ENCODE measurements around the gene SETD4. TPM values are rescaled to one million over a fixed set of nuclear protein-coding genes. Genes with fewer than 3 reads are reported as not detected.

SETD4 gene
- total and polyA plus RNA-seq, 2 donors (not counting 1 experiment from before 2014, with no cell fraction given), result 15.1 to 48.5 TPM

DNA sequence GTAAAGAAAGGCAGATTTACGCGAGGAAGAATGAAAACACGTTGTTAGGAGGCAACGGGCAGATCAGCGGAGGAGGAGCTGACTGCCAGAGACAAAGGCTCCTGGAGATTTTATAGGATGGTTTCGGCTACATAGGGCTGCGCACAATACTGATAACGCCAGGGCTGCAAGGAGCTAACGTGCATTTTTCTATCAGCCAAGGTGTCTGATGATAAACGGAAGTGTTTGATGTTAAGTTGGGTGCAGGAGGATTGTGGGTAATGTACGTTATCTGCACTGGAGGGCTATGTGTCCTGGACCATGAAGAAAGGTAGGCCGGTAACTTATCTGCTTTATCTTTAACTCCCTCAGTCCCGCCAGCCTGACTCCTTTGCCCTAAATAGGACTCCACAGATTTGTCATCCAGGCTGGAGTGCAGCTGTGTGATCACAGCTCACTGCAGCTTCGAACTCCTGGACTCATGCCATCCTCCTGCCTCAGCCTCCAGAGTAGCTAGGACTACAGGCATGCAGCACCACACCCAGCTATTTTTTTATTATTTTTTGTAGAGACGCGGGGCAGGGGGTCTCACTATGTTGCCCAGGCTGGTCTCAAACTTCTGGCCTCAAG lies 29.6 kb downstream of the SETD4 start:
- H3K27me3 Mint-ChIP-seq, result no peaks in the 10 kb centered on the region
- POLR2A ChIA-PET, result interaction anchor here (0.7 kb wide), 1 partner anchor 1197 kb away, joined by 3 read pairs; no protein-coding TSS in a partner anchor
- H3K79me2 ChIP-seq (ENCODE audit: control insufficient read depth, insufficient read depth, low read length), result no peaks in the 10 kb centered on the region
- ATAC-seq (ENCODE audit: low read depth), result no peak
- H3K27ac ChIP-seq (ENCODE audit: low read length in 2 of 2), result no peak overlapping the region
- peaks cover 0 to 6% of the 10 kb centered on the region in 2 donors for H3K4me1 ChIP-seq (ENCODE audit: control insufficient read depth in 2 of 2, insufficient read depth in 2 of 2, low read length in 2 of 2)
- no peak overlapping the region for H3K4me3 Mint-ChIP-seq
- CTCF ChIA-PET, result interaction anchor here (0.5 to 5.0 kb wide), 8 partner anchors 9 to 1339 kb away, joined by 3 to 44 read pairs (median 4); no protein-coding TSS in a partner anchor
- no peak overlapping the region for H3K4me3 ChIP-seq (ENCODE audit: control extremely low read depth in 1 of 5, extremely low read depth in 1 of 5, insufficient read depth in 1 of 5, low read depth in 2 of 5, low read length in 4 of 5)
- H3K36me3 ChIP-seq (replicated peaks in 1 of 2; ENCODE audit: control extremely low read depth in 1 of 2, control insufficient read depth in 1 of 2, extremely low read depth in 1 of 2, insufficient read depth in 2 of 2, low read length in 1 of 2), result peaks cover 0 to 11% of the 10 kb centered on the region in 2 experiments
- no peak overlapping the region for H2AFZ ChIP-seq (ENCODE audit: insufficient read depth, low read depth, low read length, poor library complexity, severe bottlenecking)
- H3K9me3 ChIP-seq (ENCODE audit: control extremely low read depth in 1 of 3, control insufficient read depth in 2 of 3, insufficient read depth in 1 of 3, low read length in 2 of 3), result no peaks in the 10 kb centered on the region
- H3K27ac Mint-ChIP-seq, result no peak overlapping the region
- 96% methylated on average over 13 of the region's 16 CpGs for WGBS (ENCODE audit: insufficient coverage)
- H3K4me2 ChIP-seq (replicated peaks; ENCODE audit: low read depth, low read length, poor library complexity, severe bottlenecking), result no peak overlapping the region
- H3K9me3 Mint-ChIP-seq (ENCODE audit: insufficient read depth), result no peaks in the 10 kb centered on the region
- intact Hi-C loops (cut with micrococcal nuclease), result no loop called here
- no peak for DNase-seq
- peaks cover 5% of the 10 kb centered on the region for H3K4me1 Mint-ChIP-seq
- no peak overlapping the region for H3K9ac ChIP-seq (ENCODE audit: low read length)
- no peaks in the 10 kb centered on the region for H3K27me3 ChIP-seq (replicated peaks in 1 of 4; ENCODE audit: control extremely low read depth in 1 of 4, control insufficient read depth in 3 of 4, insufficient read depth in 4 of 4, low read length in 3 of 4)
- no peaks in the 10 kb centered on the region for H4K20me1 ChIP-seq (ENCODE audit: control insufficient read depth, insufficient read depth, low read length, poor library complexity, severe bottlenecking)
- no peak for TF ChIP-seq CTCF (IDR thresholded peaks at IDR 0.05)
- TF ChIP-seq EZH2 (IDR thresholded peaks at IDR 0.05; ENCODE audit: borderline replicate concordance, insufficient read depth, low read depth, low read length, poor library complexity, severe bottlenecking), result no peak

GRCh38 chr21:36029309-36029708 lies 31.0 kb downstream of the SETD4 start:
- Histone ChIP-seq H3K4me3 (ENCODE audit: control extremely low read depth in 1 of 5, extremely low read depth in 1 of 5, insufficient read depth in 1 of 5, low read depth in 2 of 5, low read length in 4 of 5) (no peak overlapping the region), H3K4me2 (replicated peaks; ENCODE audit: low read depth, low read length, poor library complexity, severe bottlenecking) (no peak overlapping the region), H3K27ac (ENCODE audit: low read length in 2 of 2) (no peak overlapping the region), H3K27me3 (replicated peaks in 1 of 4; ENCODE audit: control extremely low read depth in 1 of 4, control insufficient read depth in 3 of 4, insufficient read depth in 4 of 4, low read length in 3 of 4) (no peaks in the 10 kb centered on the region), H3K9ac (ENCODE audit: low read length) (no peak overlapping the region), H3K36me3 (replicated peaks in 1 of 2; ENCODE audit: control extremely low read depth in 1 of 2, control insufficient read depth in 1 of 2, extremely low read depth in 1 of 2, insufficient read depth in 2 of 2, low read length in 1 of 2) (no peaks in the 10 kb centered on the region), H3K79me2 (ENCODE audit: control insufficient read depth, insufficient read depth, low read length) (no peaks in the 10 kb centered on the region), H4K20me1 (ENCODE audit: control insufficient read depth, insufficient read depth, low read length, poor library complexity, severe bottlenecking) (no peaks in the 10 kb centered on the region), H3K4me1 (ENCODE audit: control insufficient read depth in 2 of 2, insufficient read depth in 2 of 2, low read length in 2 of 2) (peaks cover 0 to 6% of the 10 kb centered on the region in 2 donors), H3K9me3 (ENCODE audit: control extremely low read depth in 1 of 3, control insufficient read depth in 2 of 3, insufficient read depth in 1 of 3, low read length in 2 of 3) (no peaks in the 10 kb centered on the region), H2AFZ (ENCODE audit: insufficient read depth, low read depth, low read length, poor library complexity, severe bottlenecking) (no peak overlapping the region)
- ChIA-PET CTCF (interaction anchor here (0.7 to 5.0 kb wide), 13 partner anchors 9 to 1337 kb away, joined by 3 to 58 read pairs (median 6); no protein-coding TSS in a partner anchor), POLR2A (no interaction called here)
- no peak for ATAC-seq (ENCODE audit: low read depth)
- Mint-ChIP-seq H3K4me3 (no peak overlapping the region), H3K4me1 (peaks cover 5% of the 10 kb centered on the region), H3K27ac (no peak overlapping the region), H3K9me3 (ENCODE audit: insufficient read depth) (no peaks in the 10 kb centered on the region), H3K27me3 (no peaks in the 10 kb centered on the region)
- intact Hi-C loops (cut with micrococcal nuclease), result loop anchor here (2.0 to 10.0 kb wide), 4 partner anchors 95 to 1227 kb away; no protein-coding TSS in a partner anchor
- 97% methylated on average over 7 of the region's 8 CpGs for WGBS (ENCODE audit: insufficient coverage)
- no peak for DNase-seq
- TF ChIP-seq CTCF (IDR thresholded peaks at IDR 0.05), result no peak
- TF ChIP-seq EZH2 (IDR thresholded peaks at IDR 0.05; ENCODE audit: borderline replicate concordance, insufficient read depth, low read depth, low read length, poor library complexity, severe bottlenecking), result no peak
